HG02571 (cell line): ENCODE results near the gene PLXDC2.

ENCODE experiments used
- ATAC-seq: cut with Tn5 transposase; IDR thresholded peaks from one replicate; pipeline ENCODE4 v1.9.1; 2021; ENCODE audit warnings: mild to moderate bottlenecking, moderate library complexity; ENCODE audit not compliant: unreplicated experiment

PLXDC2 gene

DNA sequence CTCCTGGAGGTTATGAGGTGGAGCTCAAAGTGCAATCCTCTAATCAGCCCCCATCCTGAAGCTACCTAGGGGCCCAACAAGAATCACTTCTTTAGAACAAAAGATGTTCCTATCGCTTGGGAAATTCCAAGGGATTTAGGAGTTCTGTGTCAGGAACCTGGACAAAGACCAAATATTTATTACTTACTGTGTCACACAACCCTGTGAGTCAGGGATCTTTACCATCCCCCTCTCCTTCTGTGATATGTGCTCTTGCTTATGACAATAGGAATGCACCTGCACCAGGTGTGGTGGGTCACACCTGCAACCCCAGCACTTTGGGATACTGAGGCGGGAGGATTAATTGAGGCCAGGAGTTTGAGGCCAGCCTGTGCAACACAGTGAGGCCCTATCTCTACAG is 485.8 kb downstream of the PLXDC2 start:
- ATAC-seq: no peak

- ATAC-seq: no peak
Observed at GRCh38 chr10:20303453-20304152, 487.4 kb downstream of the PLXDC2 start.

GRCh38 chr10:20313665-20314064 is 497.4 kb downstream of the PLXDC2 start:
- no peak for ATAC-seq

- ATAC-seq: no peak
Observed at GRCh38 chr10:20314431-20314830, 498.2 kb downstream of the PLXDC2 start.

- ATAC-seq: no peak
Observed at GRCh38 chr10:20327954-20328353, 511.7 kb downstream of the PLXDC2 start.

- ATAC-seq: no peak
Observed at GRCh38 chr10:20330246-20330645, 514.0 kb downstream of the PLXDC2 start.

- ATAC-seq: no peak
Observed at GRCh38 chr10:20334559-20334958, 518.3 kb downstream of the PLXDC2 start.
